Stimulated activated CD4-positive, alpha-beta T cell treated with anti-CD3 and anti-CD28 coated beads, TNF-alpha, amount 100 ng/mL, for 4 hours (primary cell): ENCODE results near the gene FXYD3.
"Not testable (repeated sequence)": the region's sequence is repeated elsewhere in the genome, so short reads cannot be mapped to it uniquely, and the experiment has no call there.

Experiments
- DNase-seq, 3 experiments: peaks; one replicate each; pipeline ENCODE4 v3.0.0-alpha.2; 2020; ENCODE audit warnings: low read depth in 3 of 3

FXYD3 gene

GRCh38 chr19:35124098-35125060 is 8.8 kb downstream of the FXYD3 start:
- peak; percentile 75 to 79 (median 77) for DNase-seq

DNA sequence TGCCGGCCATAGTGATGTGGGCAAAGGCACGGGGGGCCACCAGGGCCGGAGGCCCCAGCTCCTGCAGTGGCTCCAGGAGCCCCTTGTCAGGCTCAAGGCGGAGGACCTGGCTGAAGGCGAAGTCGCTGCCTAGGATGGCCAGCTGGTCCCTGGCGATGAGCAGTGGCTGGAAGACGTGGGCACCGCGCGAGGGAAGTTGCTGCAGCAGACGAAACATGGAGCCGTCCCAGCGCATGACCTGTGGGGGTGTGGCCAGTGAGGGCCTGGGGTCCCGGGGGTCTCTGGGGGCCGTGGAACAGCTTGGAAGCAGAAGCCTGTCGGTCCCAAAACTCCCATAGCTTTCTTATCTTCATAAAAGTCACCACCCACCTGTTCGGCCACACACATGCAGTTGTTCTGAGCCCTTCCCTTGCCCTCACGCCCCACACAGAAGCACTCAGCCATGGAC is 9.7 kb downstream of the FXYD3 start:
- no peak for DNase-seq

- DNase-seq, result no peak
Measured at GRCh38 chr19:35125749-35126623, 10.4 kb downstream of the FXYD3 start.

- DNase-seq, result no peak
Measured at GRCh38 chr19:35126624-35126959, 11.0 kb downstream of the FXYD3 start.

- DNase-seq, result no peak
Measured at GRCh38 chr19:35127871-35128270, 12.2 kb downstream of the FXYD3 start.

DNA sequence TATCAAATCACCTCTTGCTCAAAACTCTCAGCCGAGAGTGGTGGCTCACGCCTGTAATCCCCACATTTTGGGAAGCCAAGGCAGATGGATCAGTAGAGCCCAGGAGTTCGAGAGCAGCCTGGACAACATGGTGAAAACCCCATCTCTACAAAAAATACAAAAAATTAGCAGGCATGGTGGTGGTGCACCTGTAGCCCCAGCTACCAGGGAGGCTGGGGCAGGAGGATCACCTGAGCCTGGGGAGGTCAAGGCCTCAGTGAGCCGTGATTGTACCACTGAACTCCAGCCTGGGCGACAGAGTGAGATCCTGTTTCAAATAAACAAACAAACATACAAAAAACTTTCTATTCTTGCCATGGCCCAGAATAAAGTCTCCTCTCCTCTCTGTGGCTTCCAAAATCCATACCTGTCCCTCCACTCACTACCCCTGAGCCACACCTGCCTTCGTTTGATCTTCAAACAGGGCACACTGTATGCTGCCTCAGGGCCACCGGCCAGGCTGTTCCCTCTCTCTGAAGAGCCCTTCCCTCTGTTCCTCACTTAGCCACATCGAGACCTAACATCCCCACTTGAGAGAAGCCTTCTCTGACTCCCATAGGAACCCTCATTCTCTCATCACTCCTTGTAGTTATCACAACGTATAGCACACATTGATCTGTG is 12.9 kb downstream of the FXYD3 start:
- DNase-seq, result no peak

GRCh38 chr19:35129724-35130274 is 14.2 kb downstream of the FXYD3 start:
- DNase-seq, result not testable (repeated sequence)

DNA sequence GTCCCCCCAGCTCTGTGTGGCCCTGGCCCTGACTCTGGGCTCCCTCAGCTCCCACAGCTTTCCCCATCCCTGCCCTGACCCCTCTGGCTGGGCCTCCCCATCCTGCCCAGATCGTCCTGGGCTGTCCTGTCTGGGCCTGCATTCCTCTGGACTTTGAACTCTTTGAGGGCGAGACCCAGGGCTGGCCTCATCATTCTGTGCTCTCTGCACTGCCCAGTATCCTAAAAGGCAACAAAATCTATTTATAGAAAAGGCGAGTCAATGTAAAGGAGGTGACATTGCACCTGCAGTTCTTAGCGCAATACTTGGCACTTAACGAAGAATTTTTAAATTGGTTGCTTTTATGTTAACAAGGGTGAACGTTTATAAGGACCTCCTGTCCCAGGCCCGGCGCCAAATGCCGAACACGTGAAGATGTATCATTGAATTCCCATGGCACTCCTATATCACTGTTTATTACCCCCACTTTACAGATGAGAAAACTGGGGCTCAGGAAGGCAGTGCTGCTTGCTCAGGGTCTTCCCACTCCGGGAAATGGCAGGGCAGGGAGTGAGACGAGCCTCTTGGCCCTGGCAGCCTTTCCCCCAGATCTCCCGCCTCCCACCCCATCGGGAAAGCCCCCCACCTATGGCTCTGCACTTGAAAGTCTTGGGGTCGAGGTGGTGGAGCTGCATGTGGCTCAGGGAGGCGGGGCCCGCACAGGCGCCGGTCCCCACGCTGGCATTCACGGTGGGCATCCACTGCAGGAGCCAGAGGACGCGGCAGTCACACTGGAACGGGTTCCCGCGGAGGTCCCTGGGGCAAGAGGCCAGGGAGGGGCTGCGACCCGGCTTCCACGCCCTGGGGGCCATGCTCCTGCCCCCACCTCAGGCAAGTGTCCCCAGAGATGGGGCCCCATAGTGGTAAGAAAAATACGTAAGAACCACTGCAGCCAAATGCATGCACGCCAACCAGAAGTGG is 15.4 kb downstream of the FXYD3 start:
- no peak for DNase-seq

DNA sequence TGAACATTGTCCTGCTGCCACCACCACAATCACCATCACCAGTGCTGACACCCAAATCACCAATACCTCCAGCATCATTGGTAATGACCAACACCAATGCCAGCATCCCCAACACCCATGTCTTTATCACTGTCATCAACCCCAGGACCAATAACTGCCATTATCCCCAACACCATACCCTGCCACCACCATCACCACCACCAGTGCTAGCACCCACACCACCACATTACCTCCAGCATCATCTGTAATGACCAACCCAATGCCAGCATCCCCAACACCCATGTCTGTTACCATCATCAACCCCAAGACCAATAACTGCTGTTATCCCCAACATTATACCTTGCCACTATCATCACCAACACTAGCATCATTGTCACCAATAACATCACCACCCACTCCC is 16.6 kb downstream of the FXYD3 start:
- DNase-seq, result no peak

GRCh38 chr19:35133826-35134225 is 18.2 kb downstream of the FXYD3 start:
- DNase-seq, result no peak

DNA sequence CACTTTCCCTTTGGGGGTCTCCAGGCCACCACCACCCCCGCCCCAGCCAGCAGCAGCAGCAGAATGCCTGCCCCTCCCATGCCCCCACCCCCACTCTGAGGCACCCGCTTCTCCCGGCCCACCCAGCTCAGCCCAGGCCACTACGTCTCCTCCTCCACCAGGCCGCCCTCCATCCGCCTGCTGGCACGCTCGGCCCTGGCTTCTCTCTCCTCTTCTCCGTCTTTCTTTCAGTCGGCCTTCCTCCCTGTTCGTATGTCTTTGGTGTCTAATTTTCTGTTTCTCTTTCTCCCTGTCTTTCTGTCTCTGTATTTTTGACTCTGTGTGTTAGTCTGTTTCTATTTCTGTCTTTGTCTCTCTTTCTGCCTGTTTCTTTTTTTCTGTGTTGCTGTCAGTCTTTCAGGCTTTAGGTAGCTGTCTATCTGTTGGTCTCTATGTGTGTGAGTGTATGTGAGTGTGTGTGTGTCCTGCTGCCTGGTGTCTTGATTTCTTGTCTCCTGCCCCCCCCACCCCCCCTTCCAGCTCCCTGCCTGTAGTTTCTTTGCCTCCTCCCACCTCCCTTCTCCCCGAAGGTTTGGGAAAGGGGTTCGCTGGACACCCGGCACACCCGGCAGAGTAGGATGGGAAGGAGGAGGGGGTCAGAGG is 19.1 kb downstream of the FXYD3 start, which contains the start of gene LGI4:
Gene LGI4, minus strand, starts transcription at position 459 of the 642 bp plus-strand sequence. Its CDS starts 379 bp downstream, at position 80.
- no peak for DNase-seq

DNA sequence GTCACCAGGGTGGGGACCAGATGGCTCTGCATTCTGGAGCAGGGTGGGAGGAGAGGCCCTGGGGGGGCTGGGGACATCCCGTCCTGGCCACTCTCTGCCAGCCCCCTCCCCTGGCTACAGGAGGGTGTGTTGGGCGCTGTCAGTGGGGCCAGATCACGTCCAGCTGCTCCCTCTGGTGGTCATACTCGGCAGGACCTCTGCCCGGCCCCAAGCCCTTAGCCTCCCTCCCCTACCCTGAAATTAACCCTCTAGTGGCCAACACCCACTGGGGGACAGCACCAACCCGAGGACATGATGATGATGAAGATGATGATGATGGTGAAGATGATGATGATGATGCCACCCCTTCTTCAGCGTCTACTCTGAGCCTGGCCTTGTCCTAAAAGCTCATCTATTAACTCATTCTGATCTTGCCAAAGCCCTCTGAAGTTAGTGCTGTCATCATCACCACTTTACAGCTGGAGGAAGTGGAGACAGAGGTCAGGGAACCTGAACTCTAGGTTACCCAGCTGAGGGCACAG is 19.8 kb downstream of the FXYD3 start:
- peak in 1 of 3 experiments; percentile 38 for DNase-seq

- no peak for DNase-seq
Measured at GRCh38 chr19:35136231-35136630, 20.6 kb downstream of the FXYD3 start.

DNA sequence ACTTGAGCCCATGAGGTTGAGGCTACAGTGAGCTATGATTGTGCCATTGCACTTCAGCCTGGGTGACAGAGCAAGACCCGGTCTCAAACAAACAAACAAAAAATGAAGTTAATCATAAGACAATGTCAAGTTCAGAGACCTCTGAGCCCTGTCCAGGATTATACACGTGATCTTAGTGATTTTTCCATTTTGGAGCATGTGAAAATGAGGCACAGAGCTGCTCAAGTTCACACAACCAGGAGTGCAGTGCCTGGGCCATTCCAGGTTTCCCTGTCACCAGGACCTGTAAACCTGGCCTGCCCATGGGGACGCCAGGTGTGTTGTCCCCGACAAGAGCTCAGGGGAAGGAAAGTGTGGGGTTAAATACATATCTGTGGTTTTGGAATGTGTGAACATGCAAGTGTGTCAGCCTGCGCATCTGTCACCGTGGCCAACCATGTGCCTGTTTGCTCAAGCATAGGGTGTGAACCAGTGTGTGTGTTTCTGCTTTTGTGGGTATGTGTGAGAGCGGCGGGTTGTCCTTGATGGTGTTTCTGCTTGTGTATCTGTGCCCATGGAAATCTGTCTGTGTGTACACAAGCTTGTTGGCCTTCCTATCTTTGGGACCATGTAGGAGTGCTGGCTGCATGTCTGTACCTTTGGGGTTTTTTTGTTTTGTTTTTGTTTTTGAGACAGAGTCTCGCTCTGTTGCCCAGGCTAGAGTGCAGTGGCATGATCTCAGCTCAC is 21.5 kb downstream of the FXYD3 start:
- no peak for DNase-seq

GRCh38 chr19:35138305-35138892 is 22.8 kb downstream of the FXYD3 start, which contains the start of gene FXYD1:
Gene FXYD1 (plus strand): TSS chr19:35138824. CDS start chr19:35140080, 1,256 bp downstream.
- DNase-seq, result no peak

DNA sequence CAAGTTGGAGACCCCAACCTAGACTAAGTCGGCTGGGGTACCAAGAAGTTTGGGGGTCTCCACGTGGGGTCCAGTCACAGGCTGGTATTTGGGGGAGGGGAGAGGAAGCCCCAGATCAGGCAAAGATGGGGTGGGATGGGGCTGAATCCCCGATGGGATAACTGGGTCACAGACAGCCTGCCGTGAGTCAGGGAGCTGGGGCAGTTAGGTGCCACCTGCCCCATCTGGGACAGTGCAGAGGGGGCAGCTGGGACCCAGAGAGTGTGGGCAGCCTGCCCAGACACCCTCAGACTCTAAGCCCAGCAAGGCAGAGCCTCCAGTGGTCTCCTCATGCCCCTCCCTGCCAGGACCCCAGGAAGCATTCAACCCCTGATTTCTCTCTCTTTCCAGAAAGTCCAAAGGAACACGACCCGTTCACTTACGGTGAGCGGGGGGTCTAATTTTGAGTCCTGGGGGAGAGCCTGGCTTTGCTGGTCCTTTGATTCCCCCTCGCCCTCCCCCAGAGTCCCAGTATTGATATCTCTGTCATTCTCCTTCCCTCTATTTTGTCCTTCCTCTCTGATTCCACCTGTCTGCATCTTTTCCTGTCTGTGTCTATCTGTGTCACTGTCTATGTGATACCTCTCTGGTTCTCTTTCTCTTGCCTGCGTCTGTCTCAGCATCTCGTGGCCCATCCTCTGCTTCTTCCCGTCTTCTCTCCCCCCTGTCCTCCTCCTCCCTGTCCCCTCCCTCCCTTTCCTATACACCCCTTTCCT is 24.8 kb downstream of the FXYD3 start:
- DNase-seq, result no peak

DNA sequence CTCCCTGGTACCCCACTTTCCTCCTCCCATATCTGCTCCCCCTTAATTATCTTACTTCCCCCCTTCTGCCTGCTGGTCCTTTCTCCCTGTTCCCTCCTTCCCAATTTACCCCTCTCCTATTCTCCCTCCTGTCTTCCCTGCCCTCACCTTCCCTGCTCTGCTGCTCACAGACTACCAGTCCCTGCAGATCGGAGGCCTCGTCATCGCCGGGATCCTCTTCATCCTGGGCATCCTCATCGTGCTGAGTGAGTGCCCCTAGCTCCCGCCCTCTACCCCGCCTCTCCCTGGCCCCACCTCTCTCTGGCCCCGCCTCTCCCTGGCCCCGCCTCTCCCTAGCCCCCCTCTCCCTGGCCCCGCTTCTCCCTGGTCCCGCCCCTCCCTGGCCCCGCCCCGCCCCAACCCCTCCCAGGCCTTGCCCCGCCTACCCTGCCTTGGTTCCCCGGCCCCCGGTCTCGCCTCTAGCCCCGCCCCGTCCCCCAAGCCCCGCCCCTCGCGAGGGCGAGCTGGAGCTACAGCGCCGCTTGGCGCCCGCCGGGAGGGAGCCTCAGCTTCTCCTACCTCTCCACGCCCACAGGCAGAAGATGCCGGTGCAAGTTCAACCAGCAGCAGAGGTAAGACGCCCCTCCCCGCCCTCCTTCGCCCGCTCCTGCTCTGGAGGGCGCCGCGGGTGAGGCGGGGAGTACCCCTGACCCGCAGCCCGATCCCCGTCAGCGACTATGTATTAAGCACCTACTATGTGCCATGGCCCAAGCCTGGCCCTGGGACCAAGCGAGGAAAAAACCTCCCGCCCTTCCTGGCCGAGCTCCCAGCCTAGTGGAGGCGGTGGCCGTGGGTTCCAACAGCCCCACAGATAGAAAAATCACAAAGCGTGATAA is 25.6 kb downstream of the FXYD3 start:
- DNase-seq, result peak; percentile 96 to 98 (median 96)
